ENCODE measurements around the gene BEND5.

DNA sequence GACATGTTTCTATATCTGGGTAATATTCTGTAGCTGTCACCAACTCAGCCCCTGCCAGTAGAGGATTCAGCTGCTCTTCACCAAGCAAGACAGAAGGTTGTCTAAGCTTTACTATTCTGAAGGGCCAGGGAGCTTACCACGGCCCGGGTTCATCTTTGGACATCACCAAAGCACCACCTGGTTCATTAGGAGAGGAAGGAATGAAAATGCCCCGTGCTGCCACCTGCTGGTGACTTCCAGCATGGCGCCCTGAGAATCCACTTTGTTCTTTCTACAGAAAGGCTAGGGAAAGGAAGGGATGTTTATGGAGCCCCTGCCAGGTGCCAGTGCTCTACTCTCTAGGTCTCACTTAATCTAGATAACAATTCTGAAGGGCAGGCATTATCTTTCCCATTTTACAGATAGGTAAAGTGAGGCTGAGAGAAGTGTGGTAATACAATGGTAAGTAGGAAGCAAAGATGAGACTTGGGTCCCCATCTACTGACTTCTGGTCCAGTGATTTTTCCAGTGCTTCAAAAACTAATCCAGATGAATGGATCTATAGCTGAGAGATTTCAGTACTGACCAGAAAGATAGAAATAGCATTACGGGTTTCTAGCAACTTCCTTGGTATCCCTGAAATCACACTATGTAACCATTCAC, 79.5 kb downstream of the BEND5 start:
- TF ChIP-seq, protein P1, sequence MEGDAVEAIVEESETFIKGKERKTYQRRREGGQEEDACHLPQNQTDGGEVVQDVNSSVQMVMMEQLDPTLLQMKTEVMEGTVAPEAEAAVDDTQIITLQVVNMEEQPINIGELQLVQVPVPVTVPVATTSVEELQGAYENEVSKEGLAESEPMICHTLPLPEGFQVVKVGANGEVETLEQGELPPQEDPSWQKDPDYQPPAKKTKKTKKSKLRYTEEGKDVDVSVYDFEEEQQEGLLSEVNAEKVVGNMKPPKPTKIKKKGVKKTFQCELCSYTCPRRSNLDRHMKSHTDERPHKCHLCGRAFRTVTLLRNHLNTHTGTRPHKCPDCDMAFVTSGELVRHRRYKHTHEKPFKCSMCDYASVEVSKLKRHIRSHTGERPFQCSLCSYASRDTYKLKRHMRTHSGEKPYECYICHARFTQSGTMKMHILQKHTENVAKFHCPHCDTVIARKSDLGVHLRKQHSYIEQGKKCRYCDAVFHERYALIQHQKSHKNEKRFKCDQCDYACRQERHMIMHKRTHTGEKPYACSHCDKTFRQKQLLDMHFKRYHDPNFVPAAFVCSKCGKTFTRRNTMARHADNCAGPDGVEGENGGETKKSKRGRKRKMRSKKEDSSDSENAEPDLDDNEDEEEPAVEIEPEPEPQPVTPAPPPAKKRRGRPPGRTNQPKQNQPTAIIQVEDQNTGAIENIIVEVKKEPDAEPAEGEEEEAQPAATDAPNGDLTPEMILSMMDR (conservative IDR thresholded peaks at IDR 0.05; ENCODE audit: low read depth, low read length): peak; percentile 66
- TF ChIP-seq BHLHE40 (IDR thresholded peaks at IDR 0.05; ENCODE audit: low read depth, low read length) (no peak), RFX5 (IDR thresholded peaks at IDR 0.05; ENCODE audit: low read depth, low read length) (no peak), FOS (IDR thresholded peaks at IDR 0.05; ENCODE audit: low read depth, low read length) (no peak)
